ENCODE measurements around the gene CCSAP. TPM values are rescaled to one million over a fixed set of nuclear protein-coding genes. Genes with fewer than 3 reads are reported as not detected.

The CCSAP gene
- total and polyA plus RNA-seq, 2 of the 13 experiments (the other 11 are each of a cell fraction or from before 2014, with no cell fraction given): 3.7 to 9.0 TPM

DNA sequence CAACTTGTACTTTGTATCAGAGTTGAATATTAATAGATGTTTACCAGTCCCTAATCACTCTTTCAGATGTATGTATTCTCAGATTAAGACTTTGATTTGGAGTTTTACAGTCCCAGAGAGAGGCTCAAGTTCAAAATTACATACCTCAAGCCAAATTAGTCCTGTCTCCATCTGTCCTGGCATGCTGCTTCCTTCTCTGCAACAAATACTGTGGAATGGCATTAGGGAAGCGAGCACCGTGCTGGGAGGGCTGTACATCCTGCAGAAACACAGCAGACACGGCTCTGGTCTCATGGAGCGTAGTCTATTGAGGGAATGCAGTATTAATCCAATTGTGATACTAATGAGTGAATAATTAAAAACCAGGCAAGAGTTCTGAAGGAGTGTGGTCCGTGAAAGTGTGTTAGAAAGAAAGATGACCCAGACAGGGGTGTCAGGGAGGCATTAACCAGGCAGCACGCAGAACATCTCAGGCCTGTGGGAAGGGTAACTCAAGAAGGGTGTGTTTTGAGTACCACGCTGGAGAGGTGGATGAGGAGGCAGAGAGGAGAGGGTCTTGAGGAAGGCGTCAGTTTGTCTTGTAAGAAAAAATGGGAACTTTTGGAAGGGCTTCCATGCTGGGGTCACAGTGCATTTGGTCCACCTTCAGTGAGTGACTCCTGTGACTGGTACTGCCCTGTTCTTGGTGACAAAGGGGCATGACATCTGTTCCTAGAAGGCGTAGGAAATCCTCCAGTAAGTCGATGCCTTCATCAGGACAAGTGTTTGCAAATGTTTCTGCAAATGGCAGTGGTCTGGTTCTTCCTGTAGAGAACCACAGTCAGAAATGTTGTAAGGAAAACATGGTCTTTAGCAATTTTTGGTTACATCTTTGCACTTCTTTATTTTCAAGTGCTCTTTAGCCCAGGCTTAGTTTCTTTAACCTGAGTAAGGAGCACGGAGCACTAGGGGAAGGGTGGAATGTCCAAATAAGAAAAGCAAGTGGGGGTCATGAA lies 70.4 kb downstream of the CCSAP start:
- peaks cover 63% of the 10 kb centered on the region for H3K4me1 ChIP-seq (ENCODE audit: insufficient read depth, low read length)
- H3K27ac ChIP-seq (ENCODE audit: extremely low read length, insufficient read depth, low read length): peak overlapping the region; percentile 100
- H3K36me3 ChIP-seq (replicated peaks in 1 of 2; ENCODE audit: control insufficient read depth in 1 of 2, insufficient read depth in 2 of 2, low read length in 2 of 2): peaks cover 0 to 8% of the 10 kb centered on the region in 2 experiments; a peak in 1 of 5 replicates
- H3K9ac ChIP-seq (ENCODE audit: insufficient read depth, low read depth, low read length): peak overlapping the region; percentile 95
- H3K4me3 ChIP-seq (replicated peaks in 1 of 3; ENCODE audit: insufficient read depth in 1 of 3, low read depth in 2 of 3, low read length in 3 of 3): peak overlapping the region; percentile 76 to 86 (median 81)
- H3K4me2 ChIP-seq (ENCODE audit: low read depth, low read length): peak overlapping the region; percentile 98
- H3K9me3 ChIP-seq (ENCODE audit: low read length): peaks cover 2% of the 10 kb centered on the region
- no peak overlapping the region for H2AFZ ChIP-seq (ENCODE audit: low read length)
- 6% methylated on average over 11 of the region's 11 CpGs for WGBS (ENCODE audit: low lambda C conversion rate)
- ChIA-PET CTCF (ENCODE audit: low intra/inter-chr PET ratio, low total read pairs) (no interaction called here), POLR2A (interaction anchor here (1.1 to 3.3 kb wide), 7 partner anchors 26 to 286 kb away, joined by 3 to 39 read pairs (median 5); partner anchors contain the start of genes ABCB10 and NUP133)
- ATAC-seq (no peak), FAIRE-seq (peak; percentile 75), DNase-seq (ENCODE audit: low spot score) (no peak)
- peaks cover 0 to 3% of the 10 kb centered on the region in 2 experiments; a peak in 1 of 5 replicates for H3K27me3 ChIP-seq (ENCODE audit: control insufficient read depth in 1 of 2, insufficient read depth in 2 of 2, low read length in 2 of 2)
- peaks cover 20% of the 10 kb centered on the region for H4K20me1 ChIP-seq (ENCODE audit: insufficient read depth, low read length)
- in situ Hi-C loops (cut with HindIII; ENCODE audit: extremely low pct_ligation_motif_present, low pct_unique_long_range_greater_than_20kb) (no loop called here), intact Hi-C loops (cut with micrococcal nuclease; ENCODE audit: unreplicated experiment) (loop anchor here (2.0 kb wide), 1 partner anchor 70 kb away; the partner anchor contains the start of gene CCSAP)
- TF ChIP-seq NPAS2 (CRISPR knock-in tag; IDR thresholded peaks at IDR 0.05; ENCODE audit: borderline replicate concordance): no peak
- no peak for TF ChIP-seq SSRP1 (CRISPR knock-in tag; IDR thresholded peaks at IDR 0.05)
- TF ChIP-seq BCL6 (CRISPR knock-in tag; IDR thresholded peaks at IDR 0.05): peak; percentile 95
- peak; percentile 46; the same call in 1 of the 2 replicates for TF ChIP-seq RARA (CRISPR knock-in tag; IDR thresholded peaks at IDR 0.05)
- TF ChIP-seq NR2F1 (CRISPR knock-in tag; IDR thresholded peaks at IDR 0.05): peak in 1 of 2 experiments; percentile 12; a peak in 1 of 4 replicates
- BruUV-seq (replicated peaks): TSS peak; percentile 62
- peaks cover 66% of the 10 kb centered on the region for H3K79me2 ChIP-seq (ENCODE audit: insufficient read depth, low read length)
